Measurements from ENCODE around the gene TLR7. TPM values are rescaled to one million over a fixed set of nuclear protein-coding genes. Genes with fewer than 3 reads are reported as not detected.

The TLR7 gene
- total and polyA plus RNA-seq, 10 of the 15 experiments (the other 5 are each of a cell fraction or from before 2014, with no cell fraction given), result 12.0 to 44.4 (median 22.6) TPM

DNA sequence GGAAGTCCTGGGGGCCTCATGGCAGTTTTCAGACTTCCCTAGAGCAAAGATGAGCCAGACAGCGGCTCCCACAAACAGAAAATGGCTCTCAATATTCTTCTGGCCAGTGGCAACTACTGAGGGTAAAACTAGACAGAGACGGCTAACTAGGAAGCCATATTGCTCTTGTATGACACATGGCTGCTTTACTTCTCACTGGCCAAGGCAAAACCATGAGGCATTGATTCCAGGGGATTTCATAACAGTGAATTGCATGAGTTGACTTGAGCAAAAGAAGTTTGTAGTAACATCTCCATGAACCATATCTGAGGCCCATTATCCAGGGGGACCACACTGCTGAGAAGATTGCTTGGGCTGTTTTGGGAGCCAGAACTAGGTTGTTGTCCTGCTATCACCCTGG lies 25.8 kb downstream of the TLR7 start:
- POLR2A ChIA-PET, result interaction anchor here (0.6 to 1.6 kb wide), 2 partner anchors 49 to 98 kb away, joined by 3 read pairs; no protein-coding TSS in a partner anchor
- peaks cover 59% of the 10 kb centered on the region for H3K4me1 ChIP-seq (ENCODE audit: control insufficient read depth, insufficient read depth, low read length)
- H3K27me3 ChIP-seq (replicated peaks in 1 of 2; ENCODE audit: control insufficient read depth in 2 of 2, insufficient read depth in 2 of 2, low read length in 1 of 2), result no peaks in the 10 kb centered on the region
- intact Hi-C loops (cut with micrococcal nuclease; ENCODE audit: unreplicated experiment) (loop anchor here (1.0 to 5.0 kb wide), 3 partner anchors 23 to 200 kb away; no protein-coding TSS in a partner anchor), in situ Hi-C loops (cut with MboI) (loop anchor here (5.0 to 25.0 kb wide), 2 partner anchors 70 to 1995 kb away; no protein-coding TSS in a partner anchor)
- CTCF ChIA-PET, result interaction anchor here (1.2 to 16.0 kb wide), 10 partner anchors 10 to 99 kb away, joined by 3 to 431 read pairs (median 7); no protein-coding TSS in a partner anchor
- H3K36me3 ChIP-seq (ENCODE audit: control insufficient read depth in 2 of 2, insufficient read depth in 2 of 2, low read length in 1 of 2), result peaks cover 1 to 11% of the 10 kb centered on the region in 2 experiments; a peak in 3 of 4 replicates
- H3K27ac ChIP-seq (ENCODE audit: control insufficient read depth, insufficient read depth), result peak overlapping the region; percentile 95
- no peak for DNase-seq (ENCODE audit: low read depth, low spot score)
- H2AFZ ChIP-seq (ENCODE audit: control insufficient read depth, low read depth, low read length), result no peak overlapping the region; the same call in 1 of the 2 replicates
- TF ChIP-seq, protein P1, sequence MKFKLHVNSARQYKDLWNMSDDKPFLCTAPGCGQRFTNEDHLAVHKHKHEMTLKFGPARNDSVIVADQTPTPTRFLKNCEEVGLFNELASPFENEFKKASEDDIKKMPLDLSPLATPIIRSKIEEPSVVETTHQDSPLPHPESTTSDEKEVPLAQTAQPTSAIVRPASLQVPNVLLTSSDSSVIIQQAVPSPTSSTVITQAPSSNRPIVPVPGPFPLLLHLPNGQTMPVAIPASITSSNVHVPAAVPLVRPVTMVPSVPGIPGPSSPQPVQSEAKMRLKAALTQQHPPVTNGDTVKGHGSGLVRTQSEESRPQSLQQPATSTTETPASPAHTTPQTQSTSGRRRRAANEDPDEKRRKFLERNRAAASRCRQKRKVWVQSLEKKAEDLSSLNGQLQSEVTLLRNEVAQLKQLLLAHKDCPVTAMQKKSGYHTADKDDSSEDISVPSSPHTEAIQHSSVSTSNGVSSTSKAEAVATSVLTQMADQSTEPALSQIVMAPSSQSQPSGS (IDR thresholded peaks at IDR 0.05; ENCODE audit: low read length), result no peak
- 0 out of 2 replicates have a peak, but pooled peaks have one; percentile 36 for TF ChIP-seq YY1 (IDR thresholded peaks at IDR 0.05; ENCODE audit: low read depth, low read length)
- RAD21 ChIA-PET (ENCODE audit: unreplicated experiment), result interaction anchor here (0.5 to 13.6 kb wide), 3 partner anchors 25 to 79 kb away, joined by 4 to 277 read pairs (median 47); partner anchors contain the start of gene TLR7
- peak overlapping the region; percentile 56; the same call in 1 of the 2 replicates for H3K4me2 ChIP-seq (ENCODE audit: control insufficient read depth, insufficient read depth)
- H3K79me2 ChIP-seq (ENCODE audit: control insufficient read depth, insufficient read depth, low read length), result no peaks in the 10 kb centered on the region; the same call in 1 of the 2 replicates
- ATAC-seq, result peak; percentile 4; the same call in 1 of the 3 replicates
- H4K20me1 ChIP-seq (ENCODE audit: control insufficient read depth, insufficient read depth), result no peaks in the 10 kb centered on the region
- SMC1A ChIA-PET (ENCODE audit: uncharacterized antibody, unreplicated experiment), result interaction anchor here (0.9 to 15.5 kb wide), 13 partner anchors 24 to 194 kb away, joined by 3 to 349 read pairs (median 4); partner anchors contain the start of gene TLR7
- H3K9ac ChIP-seq (ENCODE audit: control insufficient read depth, insufficient read depth, low read length), result peak overlapping the region; percentile 13; the same call in 1 of the 2 replicates
- H3K4me3 ChIP-seq, result no peak overlapping the region
- H3K9me3 ChIP-seq (replicated peaks; ENCODE audit: control insufficient read depth, insufficient read depth, low read length), result peaks cover 8% of the 10 kb centered on the region
- no peak for FAIRE-seq
- BruUV-seq (replicated peaks), result no TSS peak
- WGBS (ENCODE audit: insufficient coverage, insufficient replicate concordance, low lambda C conversion rate, missing lambda C conversion rate), result 23% methylated on average over 2 of the region's 2 CpGs

Measured in GM12878 (cell line).